A673 (cell line): ENCODE measurements around the gene EHD4. TPM values are rescaled to one million over a fixed set of nuclear protein-coding genes. Genes with fewer than 3 reads are reported as not detected.

ENCODE experiments used
- BruUV-seq: library from RNA; stranded (reverse); fragments of 400-500 nt; replicated peaks from 2 replicates; lab custom pipeline; 2021; lab: Mats Ljungman, UMichigan
- CTCF ChIA-PET: fragments of 300-600 bp; sonication (Branson Sonifier 250); formaldehyde crosslinking; loops from one replicate; lab custom pipeline; 2022; ENCODE audit warnings: antibody characterized with exemption; lab: Charles Lee
- POLR2A ChIA-PET: fragments of 300-600 bp; sonication (Branson Sonifier 250); formaldehyde crosslinking; loops from one replicate; lab custom pipeline; 2022; ENCODE audit warnings: antibody characterized with exemption; ENCODE audit not compliant: low non-redundant PET; lab: Charles Lee
- DNase-seq: peaks from one replicate; pipeline ENCODE4 v3.0.0-alpha.2; 2015; ENCODE audit warnings: low spot score
- H3K27ac ChIP-seq: fragments of 200-600 bp; sonication (generic); 2 replicates; pipeline ENCODE4 v1.5.1; 2016; ENCODE audit warnings: mixed run types, low read depth, mild to moderate bottlenecking, mixed read lengths, antibody characterized with exemption, low read length; ENCODE audit not compliant: poor library complexity, severe bottlenecking
- H3K27me3 ChIP-seq: fragments of 200-600 bp; sonication (generic); replicated peaks from 2 replicates; pipeline ENCODE4 v1.6.1; 2017; ENCODE audit warnings: mixed run types, low read depth, mild to moderate bottlenecking, mixed read lengths, antibody characterized with exemption, low read length; ENCODE audit not compliant: insufficient read depth, poor library complexity
- H3K36me3 ChIP-seq: fragments of 200-600 bp; sonication (generic); 2 replicates; pipeline ENCODE4 v1.6.1; 2016; ENCODE audit warnings: mixed run types, mild to moderate bottlenecking, mixed read lengths, antibody characterized with exemption, low read length; ENCODE audit not compliant: insufficient read depth, poor library complexity, severe bottlenecking
- H3K4me1 ChIP-seq: fragments of 200-600 bp; sonication (generic); 2 replicates; pipeline ENCODE4 v1.6.1; 2017; ENCODE audit warnings: mixed run types, mild to moderate bottlenecking, mixed read lengths, antibody characterized with exemption, low read length; ENCODE audit not compliant: insufficient read depth, poor library complexity, severe bottlenecking
- H3K4me3 ChIP-seq: fragments of 200-600 bp; sonication (generic); 2 replicates; pipeline ENCODE4 v1.5.1; 2016; ENCODE audit warnings: low read depth, mixed run types, mild to moderate bottlenecking, mixed read lengths, low read length; ENCODE audit not compliant: poor library complexity, severe bottlenecking
- H3K9me3 ChIP-seq: fragments of 200-600 bp; sonication (generic); 2 replicates; pipeline ENCODE4 v1.6.1; 2016; ENCODE audit warnings: mixed run types, low read depth, mild to moderate bottlenecking, mixed read lengths, antibody characterized with exemption, low read length; ENCODE audit not compliant: poor library complexity, severe bottlenecking
- EZH2 ChIP-seq: fragments of 200-600 bp; sonication (generic); IDR thresholded peaks from 2 replicates; pipeline ENCODE4 v1.6.1; 2017; ENCODE audit warnings: borderline replicate concordance, low read depth, mild to moderate bottlenecking, mixed read lengths, antibody characterized with exemption, low read length; ENCODE audit not compliant: poor library complexity, severe bottlenecking
- intact Hi-C: fragments of 100-400 bp; cut with micrococcal nuclease; formaldehyde crosslinking; loops from one replicate; pipeline ENCODE4 v1.10.0; 2022; ENCODE audit not compliant: unreplicated experiment
- total RNA-seq: library from RNA; stranded (reverse); gene quantifications from 2 replicates; pipeline ENCODE4 v1.2.3, GENCODE V29; 2021
- TF ChIP-seq, protein P1 (sequence below): fragments of 300-800, 200-600 bp; sonication (generic); conservative IDR thresholded peaks from 2 replicates; pipeline ENCODE4 v1.5.1; 2017; ENCODE audit warnings: low read depth, mild to moderate bottlenecking, antibody characterized with exemption, low read length, moderate library complexity, mixed read lengths

Gene EHD4
- total RNA-seq, 1 experiment from 2014 or later: 29.4 TPM

DNA sequence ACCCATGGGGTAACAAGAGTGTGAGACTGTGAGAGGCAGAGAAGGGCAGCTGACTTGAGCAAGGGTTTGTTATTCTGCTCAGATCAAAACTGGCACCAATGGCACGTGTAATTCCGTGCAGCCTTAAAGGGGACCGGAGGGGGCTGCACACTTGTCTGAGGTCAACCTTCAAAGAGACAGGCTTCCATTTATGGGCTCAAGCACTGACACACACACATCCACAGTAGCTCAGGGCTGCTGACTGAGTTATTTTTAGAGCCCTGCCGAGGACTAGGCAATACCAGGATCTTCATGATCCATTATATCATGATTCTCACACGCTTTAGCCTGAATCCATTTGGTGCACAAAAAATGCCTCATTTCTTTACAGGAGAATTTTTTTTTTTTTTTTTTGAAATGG, 57.9 kb downstream of the EHD4 start:
- TF ChIP-seq, protein P1, sequence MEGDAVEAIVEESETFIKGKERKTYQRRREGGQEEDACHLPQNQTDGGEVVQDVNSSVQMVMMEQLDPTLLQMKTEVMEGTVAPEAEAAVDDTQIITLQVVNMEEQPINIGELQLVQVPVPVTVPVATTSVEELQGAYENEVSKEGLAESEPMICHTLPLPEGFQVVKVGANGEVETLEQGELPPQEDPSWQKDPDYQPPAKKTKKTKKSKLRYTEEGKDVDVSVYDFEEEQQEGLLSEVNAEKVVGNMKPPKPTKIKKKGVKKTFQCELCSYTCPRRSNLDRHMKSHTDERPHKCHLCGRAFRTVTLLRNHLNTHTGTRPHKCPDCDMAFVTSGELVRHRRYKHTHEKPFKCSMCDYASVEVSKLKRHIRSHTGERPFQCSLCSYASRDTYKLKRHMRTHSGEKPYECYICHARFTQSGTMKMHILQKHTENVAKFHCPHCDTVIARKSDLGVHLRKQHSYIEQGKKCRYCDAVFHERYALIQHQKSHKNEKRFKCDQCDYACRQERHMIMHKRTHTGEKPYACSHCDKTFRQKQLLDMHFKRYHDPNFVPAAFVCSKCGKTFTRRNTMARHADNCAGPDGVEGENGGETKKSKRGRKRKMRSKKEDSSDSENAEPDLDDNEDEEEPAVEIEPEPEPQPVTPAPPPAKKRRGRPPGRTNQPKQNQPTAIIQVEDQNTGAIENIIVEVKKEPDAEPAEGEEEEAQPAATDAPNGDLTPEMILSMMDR: no peak
- TF ChIP-seq EZH2: no peak
- ChIA-PET CTCF (interaction anchor here (2.4 kb wide), 1 partner anchor 10 kb away, joined by 5 read pairs; no protein-coding TSS in a partner anchor), POLR2A (interaction anchor here (0.7 kb wide), 2 partner anchors 8 to 898 kb away, joined by 3 to 4 read pairs; no protein-coding TSS in a partner anchor)
- no peaks in the 10 kb centered on the region for H3K9me3 ChIP-seq
- no peak overlapping the region for H3K4me3 ChIP-seq
- no peaks in the 10 kb centered on the region for H3K27me3 ChIP-seq
- DNase-seq: no peak
- no peak overlapping the region for H3K27ac ChIP-seq
- BruUV-seq: no TSS peak
- no peaks in the 10 kb centered on the region for H3K4me1 ChIP-seq
- intact Hi-C loops: no loop called here
- no peaks in the 10 kb centered on the region for H3K36me3 ChIP-seq

DNA sequence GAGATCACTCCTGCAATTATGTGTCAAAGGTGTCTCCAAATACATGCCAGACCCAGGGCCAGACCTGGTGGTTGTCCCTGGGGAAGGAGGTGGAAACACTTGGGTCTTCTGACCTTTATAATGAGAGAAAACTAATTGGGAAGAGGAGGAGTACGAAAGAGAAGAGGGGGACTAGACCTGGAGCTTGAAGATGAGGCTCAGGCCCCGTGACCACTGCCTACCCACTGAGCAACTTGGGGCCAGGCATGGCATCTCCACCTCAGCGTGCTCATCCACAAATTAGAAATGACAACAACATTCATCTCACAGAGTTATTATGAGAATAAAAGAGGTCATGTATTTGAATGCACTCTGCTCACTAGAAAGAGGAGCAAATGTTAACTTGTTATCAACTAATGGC, 59.1 kb downstream of the EHD4 start:
- intact Hi-C loops: no loop called here
- ChIA-PET POLR2A (no interaction called here), CTCF (interaction anchor here (2.4 kb wide), 1 partner anchor 9 kb away, joined by 5 read pairs; no protein-coding TSS in a partner anchor)
- no peak overlapping the region for H3K4me3 ChIP-seq
- H3K36me3 ChIP-seq: peaks cover 4% of the 10 kb centered on the region
- no peak overlapping the region for H3K27ac ChIP-seq
- no peaks in the 10 kb centered on the region for H3K4me1 ChIP-seq
- H3K27me3 ChIP-seq: no peaks in the 10 kb centered on the region
- no peaks in the 10 kb centered on the region for H3K9me3 ChIP-seq
- TF ChIP-seq, protein P1: no peak
- no peak for TF ChIP-seq EZH2
- no peak for DNase-seq
- no TSS peak for BruUV-seq

DNA sequence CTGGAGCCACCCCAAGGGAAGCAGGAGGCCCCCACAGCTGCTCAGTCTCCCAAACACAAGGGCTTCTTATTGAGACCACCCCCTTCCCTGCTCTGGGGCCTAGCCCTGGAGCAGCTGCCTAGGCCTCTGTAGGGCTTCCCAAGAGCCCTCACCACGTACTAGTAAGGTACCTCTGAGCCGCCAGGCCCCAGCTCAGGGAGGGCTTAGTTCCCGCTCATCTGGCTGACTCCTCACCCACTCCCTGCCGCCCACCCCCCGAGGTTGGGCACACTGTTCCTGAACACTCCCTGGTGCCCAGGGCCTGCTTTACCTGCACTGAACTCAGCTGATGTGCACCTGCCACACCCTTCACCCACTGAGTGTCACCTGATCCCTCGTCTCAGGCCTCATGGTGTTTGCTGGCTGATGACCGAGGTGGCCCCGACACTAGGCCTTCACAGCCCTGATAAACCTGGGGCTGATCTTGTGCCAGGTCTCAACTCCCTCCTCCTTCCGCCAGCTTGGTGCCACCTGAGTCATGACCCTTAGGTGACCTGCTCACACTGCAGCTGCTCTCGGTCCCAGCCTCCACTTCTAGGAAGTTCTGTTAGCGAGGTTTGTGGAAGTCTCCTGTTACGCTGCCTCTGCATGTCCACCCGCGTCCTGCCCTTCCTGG, 60.5 kb downstream of the EHD4 start:
- Histone ChIP-seq H3K27me3 (no peaks in the 10 kb centered on the region), H3K4me1 (no peaks in the 10 kb centered on the region), H3K36me3 (peaks cover 4% of the 10 kb centered on the region), H3K4me3 (no peak overlapping the region), H3K27ac (no peak overlapping the region), H3K9me3 (no peaks in the 10 kb centered on the region)
- CTCF ChIA-PET: interaction anchor here (0.5 kb wide), 1 partner anchor 22 kb away, joined by 3 read pairs; no protein-coding TSS in a partner anchor
- BruUV-seq: no TSS peak
- no peak for TF ChIP-seq EZH2
- TF ChIP-seq, protein P1: no peak
- POLR2A ChIA-PET: no interaction called here
- intact Hi-C loops: no loop called here
- no peak for DNase-seq
